ENCODE data around the gene XKR7.

XKR7 gene

GRCh38 chr20:31937820-31938219 is 30.1 kb upstream of the XKR7 start:
- Histone ChIP-seq H3K9me3 (replicated peaks; ENCODE audit: insufficient read depth, low read length) (no peaks in the 10 kb centered on the region), H4K20me1 (ENCODE audit: insufficient read depth, low read length) (no peaks in the 10 kb centered on the region), H3F3A (ENCODE audit: insufficient read depth, low read length) (no peaks in the 10 kb centered on the region), H3K27ac (ENCODE audit: low read length) (no peak overlapping the region), H3K9me2 (replicated peaks; ENCODE audit: insufficient read depth, low read length) (no peaks in the 10 kb centered on the region), H2AFZ (ENCODE audit: low read length) (no peak overlapping the region), H3K9ac (ENCODE audit: low read length) (no peak overlapping the region), H3K4me1 (ENCODE audit: low read length) (no peaks in the 10 kb centered on the region), H3K4me3 (ENCODE audit: low read length) (no peak overlapping the region), H3K79me2 (ENCODE audit: low read length) (no peaks in the 10 kb centered on the region), H3K4me2 (ENCODE audit: low read depth, low read length) (no peak overlapping the region), H3K36me3 (replicated peaks; ENCODE audit: insufficient read depth, low read length) (no peaks in the 10 kb centered on the region), H3K27me3 (replicated peaks; ENCODE audit: insufficient read depth, low read length) (no peaks in the 10 kb centered on the region)
- no peak for DNase-seq
- TF ChIP-seq CTCF (IDR thresholded peaks at IDR 0.05; ENCODE audit: low read length): no peak
- no peak for TF ChIP-seq EZH2 (optimal IDR thresholded peaks at IDR 0.05; ENCODE audit: low read depth, low read length)
- TF ChIP-seq EZH2phosphoT487 (IDR thresholded peaks at IDR 0.05; ENCODE audit: low read length): no peak

GRCh38 chr20:31939661-31940060 is 28.3 kb upstream of the XKR7 start:
- Histone ChIP-seq H3K36me3 (replicated peaks; ENCODE audit: insufficient read depth, low read length) (no peaks in the 10 kb centered on the region), H2AFZ (ENCODE audit: low read length) (no peak overlapping the region), H3K9ac (ENCODE audit: low read length) (no peak overlapping the region), H3K9me2 (replicated peaks; ENCODE audit: insufficient read depth, low read length) (no peaks in the 10 kb centered on the region), H4K20me1 (ENCODE audit: insufficient read depth, low read length) (no peaks in the 10 kb centered on the region), H3K4me1 (ENCODE audit: low read length) (no peaks in the 10 kb centered on the region), H3F3A (ENCODE audit: insufficient read depth, low read length) (0 out of 2 replicates have a peak, but pooled peaks cover under 1% of the 10 kb centered on the region), H3K27me3 (replicated peaks; ENCODE audit: insufficient read depth, low read length) (no peaks in the 10 kb centered on the region), H3K79me2 (ENCODE audit: low read length) (no peaks in the 10 kb centered on the region), H3K4me3 (ENCODE audit: low read length) (no peak overlapping the region), H3K9me3 (replicated peaks; ENCODE audit: insufficient read depth, low read length) (no peaks in the 10 kb centered on the region), H3K4me2 (ENCODE audit: low read depth, low read length) (no peak overlapping the region), H3K27ac (ENCODE audit: low read length) (no peak overlapping the region)
- no peak for DNase-seq
- TF ChIP-seq CTCF (IDR thresholded peaks at IDR 0.05; ENCODE audit: low read length): no peak
- TF ChIP-seq EZH2phosphoT487 (IDR thresholded peaks at IDR 0.05; ENCODE audit: low read length): no peak
- TF ChIP-seq EZH2 (optimal IDR thresholded peaks at IDR 0.05; ENCODE audit: low read depth, low read length): no peak

DNA sequence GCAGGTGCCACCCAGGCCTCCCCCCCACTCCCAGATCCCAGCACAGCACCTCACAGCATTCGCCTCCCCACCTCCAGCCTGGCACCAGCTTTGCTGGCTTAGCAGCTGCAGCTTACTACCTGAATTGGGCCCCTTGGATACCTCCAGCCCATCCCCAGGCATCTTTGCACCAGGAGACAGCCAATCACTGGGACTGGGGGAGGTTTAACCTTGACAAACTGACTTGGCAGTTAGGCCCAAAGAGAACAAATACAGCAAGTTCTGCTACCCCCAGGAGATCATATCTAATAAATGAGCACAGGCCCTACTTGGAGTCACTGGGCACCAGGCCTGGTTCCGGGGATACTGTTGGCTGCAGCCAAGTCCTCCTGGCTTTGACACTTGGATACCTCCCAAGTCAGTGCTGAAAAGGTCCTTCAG is 24.9 kb upstream of the XKR7 start:
- Histone ChIP-seq H3F3A (ENCODE audit: insufficient read depth, low read length) (0 out of 2 replicates have a peak, but pooled peaks cover 4% of the 10 kb centered on the region), H3K4me1 (ENCODE audit: low read length) (no peaks in the 10 kb centered on the region), H4K20me1 (ENCODE audit: insufficient read depth, low read length) (no peaks in the 10 kb centered on the region), H3K9ac (ENCODE audit: low read length) (no peak overlapping the region), H2AFZ (ENCODE audit: low read length) (no peak overlapping the region), H3K79me2 (ENCODE audit: low read length) (no peaks in the 10 kb centered on the region), H3K36me3 (replicated peaks; ENCODE audit: insufficient read depth, low read length) (peaks cover 2% of the 10 kb centered on the region; the same call in 1 of the 2 replicates), H3K9me3 (replicated peaks; ENCODE audit: insufficient read depth, low read length) (no peaks in the 10 kb centered on the region), H3K27ac (ENCODE audit: low read length) (no peak overlapping the region), H3K27me3 (replicated peaks; ENCODE audit: insufficient read depth, low read length) (no peaks in the 10 kb centered on the region), H3K4me2 (ENCODE audit: low read depth, low read length) (no peak overlapping the region), H3K9me2 (replicated peaks; ENCODE audit: insufficient read depth, low read length) (no peaks in the 10 kb centered on the region), H3K4me3 (ENCODE audit: low read length) (no peak overlapping the region)
- TF ChIP-seq EZH2 (optimal IDR thresholded peaks at IDR 0.05; ENCODE audit: low read depth, low read length) (no peak), CTCF (IDR thresholded peaks at IDR 0.05; ENCODE audit: low read length) (no peak), EZH2phosphoT487 (IDR thresholded peaks at IDR 0.05; ENCODE audit: low read length) (no peak)
- no peak for DNase-seq
